Osteocyte (in vitro differentiated cells): ENCODE measurements around the gene GRM7. TPM values are rescaled to one million over a fixed set of nuclear protein-coding genes. Genes with fewer than 3 reads are reported as not detected.

Experiments used
- DNase-seq: peaks from one replicate; pipeline ENCODE4 v3.0.0; 2021; ENCODE audit warnings: mixed read lengths; ENCODE audit not compliant: unreplicated experiment; ENCODE audit errors: extremely low spot score
- H3K27ac Mint-ChIP-seq: one replicate; pipeline ENCODE4 v1.8.0; 2021; ENCODE audit warnings: mild to moderate bottlenecking, mixed read lengths; ENCODE audit not compliant: unreplicated experiment
- H3K27me3 Mint-ChIP-seq: one replicate; pipeline ENCODE4 v1.8.0; 2021; ENCODE audit warnings: mixed read lengths; ENCODE audit not compliant: unreplicated experiment
- H3K36me3 Mint-ChIP-seq: one replicate; pipeline ENCODE4 v1.8.0; 2021; ENCODE audit warnings: mixed read lengths; ENCODE audit not compliant: unreplicated experiment
- H3K4me1 Mint-ChIP-seq: one replicate; pipeline ENCODE4 v1.8.0; 2021; ENCODE audit warnings: mixed read lengths; ENCODE audit not compliant: unreplicated experiment
- H3K4me3 Mint-ChIP-seq: one replicate; pipeline ENCODE4 v1.8.0; 2021; ENCODE audit warnings: mild to moderate bottlenecking, moderate library complexity, mixed read lengths; ENCODE audit not compliant: unreplicated experiment
- H3K9me3 Mint-ChIP-seq: one replicate; pipeline ENCODE4 v1.8.0; 2021; ENCODE audit warnings: mixed read lengths; ENCODE audit not compliant: unreplicated experiment
- total RNA-seq: library from RNA; stranded (reverse); gene quantifications from 2 replicates; pipeline ENCODE4 v1.2.1, GENCODE V29; 2021
- TF ChIP-seq, protein P1 (sequence below): fragments of 200-600 bp; sonication (generic); IDR thresholded peaks from 2 replicates; pipeline ENCODE4 v1.5.0; 2021; ENCODE audit warnings: antibody characterized with exemption, mild to moderate bottlenecking, moderate library complexity

GRM7 gene
- total RNA-seq, 1 donor from 2014 or later: not detected

DNA sequence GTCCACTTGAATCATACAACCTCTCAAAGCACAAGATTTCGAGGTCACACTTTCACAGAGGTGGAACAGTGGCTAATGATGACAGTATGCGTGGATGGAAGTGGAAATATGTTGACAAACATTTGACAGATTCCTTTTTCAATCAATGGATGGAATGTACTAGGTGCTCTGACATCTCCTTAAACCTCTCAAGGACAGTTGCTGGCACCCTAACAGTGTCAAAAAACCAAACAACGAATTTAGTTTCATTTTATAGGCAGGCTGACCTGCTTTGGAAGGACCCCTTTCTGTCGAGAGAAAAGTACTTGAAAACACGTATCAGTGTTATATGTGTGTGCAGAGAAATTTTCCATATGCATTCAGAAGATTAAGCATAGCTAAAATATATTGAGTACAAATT is 861.0 kb downstream of the GRM7 start:
- Mint-ChIP-seq H3K36me3 (no peaks in the 10 kb centered on the region), H3K27me3 (no peaks in the 10 kb centered on the region), H3K4me3 (no peak overlapping the region), H3K4me1 (no peaks in the 10 kb centered on the region), H3K9me3 (peaks cover 8% of the 10 kb centered on the region), H3K27ac (no peak overlapping the region)
- no peak for DNase-seq
- TF ChIP-seq, protein P1, sequence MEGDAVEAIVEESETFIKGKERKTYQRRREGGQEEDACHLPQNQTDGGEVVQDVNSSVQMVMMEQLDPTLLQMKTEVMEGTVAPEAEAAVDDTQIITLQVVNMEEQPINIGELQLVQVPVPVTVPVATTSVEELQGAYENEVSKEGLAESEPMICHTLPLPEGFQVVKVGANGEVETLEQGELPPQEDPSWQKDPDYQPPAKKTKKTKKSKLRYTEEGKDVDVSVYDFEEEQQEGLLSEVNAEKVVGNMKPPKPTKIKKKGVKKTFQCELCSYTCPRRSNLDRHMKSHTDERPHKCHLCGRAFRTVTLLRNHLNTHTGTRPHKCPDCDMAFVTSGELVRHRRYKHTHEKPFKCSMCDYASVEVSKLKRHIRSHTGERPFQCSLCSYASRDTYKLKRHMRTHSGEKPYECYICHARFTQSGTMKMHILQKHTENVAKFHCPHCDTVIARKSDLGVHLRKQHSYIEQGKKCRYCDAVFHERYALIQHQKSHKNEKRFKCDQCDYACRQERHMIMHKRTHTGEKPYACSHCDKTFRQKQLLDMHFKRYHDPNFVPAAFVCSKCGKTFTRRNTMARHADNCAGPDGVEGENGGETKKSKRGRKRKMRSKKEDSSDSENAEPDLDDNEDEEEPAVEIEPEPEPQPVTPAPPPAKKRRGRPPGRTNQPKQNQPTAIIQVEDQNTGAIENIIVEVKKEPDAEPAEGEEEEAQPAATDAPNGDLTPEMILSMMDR: no peak

DNA sequence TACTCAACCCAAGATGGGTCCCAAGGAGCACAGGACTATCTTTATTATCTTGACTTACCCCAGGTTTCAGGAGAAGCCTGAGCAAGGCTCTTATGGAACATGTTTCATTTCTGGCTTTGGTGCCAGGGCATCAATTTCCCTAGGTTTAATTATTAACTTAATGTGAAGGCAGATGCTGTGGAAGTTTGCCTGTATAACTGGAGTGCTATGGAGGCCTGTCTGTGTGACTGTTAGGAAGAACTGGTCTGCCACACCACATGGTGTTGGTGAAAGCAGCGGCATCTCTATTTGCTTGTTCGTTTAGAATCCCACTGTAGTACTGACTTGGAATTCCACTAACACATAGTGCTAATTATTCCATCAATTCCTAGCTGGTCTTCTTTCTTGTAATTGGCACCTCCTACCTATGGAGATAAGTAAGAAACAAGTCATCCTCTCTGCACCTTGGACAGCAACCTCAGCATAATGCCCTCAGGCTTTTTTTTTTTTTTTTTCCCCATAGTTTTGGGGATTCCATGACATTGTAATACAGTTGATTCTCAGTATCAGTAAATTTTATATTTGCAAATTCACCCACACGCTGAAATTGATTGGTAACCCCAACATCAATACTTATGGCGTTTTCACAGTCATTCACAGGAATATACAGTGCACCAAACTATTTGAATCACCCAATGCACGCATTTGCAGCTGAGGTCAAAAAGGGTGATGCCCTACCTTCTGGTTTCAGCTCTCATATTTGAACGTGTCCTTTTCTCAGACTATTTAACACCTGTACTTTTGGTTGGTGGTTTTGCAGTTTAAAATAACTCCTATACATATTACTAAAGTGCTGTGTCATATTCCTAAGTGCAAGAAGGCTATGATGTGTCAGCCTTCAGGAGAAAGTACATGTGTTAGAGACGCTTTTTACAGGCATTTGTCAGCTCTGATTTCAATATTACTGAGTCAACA is 867.9 kb downstream of the GRM7 start:
- no peak for DNase-seq
- Mint-ChIP-seq H3K36me3 (no peaks in the 10 kb centered on the region), H3K27me3 (no peaks in the 10 kb centered on the region), H3K27ac (no peak overlapping the region), H3K9me3 (peaks cover 4% of the 10 kb centered on the region), H3K4me3 (no peak overlapping the region), H3K4me1 (no peaks in the 10 kb centered on the region)
- TF ChIP-seq, protein P1: no peak

DNA sequence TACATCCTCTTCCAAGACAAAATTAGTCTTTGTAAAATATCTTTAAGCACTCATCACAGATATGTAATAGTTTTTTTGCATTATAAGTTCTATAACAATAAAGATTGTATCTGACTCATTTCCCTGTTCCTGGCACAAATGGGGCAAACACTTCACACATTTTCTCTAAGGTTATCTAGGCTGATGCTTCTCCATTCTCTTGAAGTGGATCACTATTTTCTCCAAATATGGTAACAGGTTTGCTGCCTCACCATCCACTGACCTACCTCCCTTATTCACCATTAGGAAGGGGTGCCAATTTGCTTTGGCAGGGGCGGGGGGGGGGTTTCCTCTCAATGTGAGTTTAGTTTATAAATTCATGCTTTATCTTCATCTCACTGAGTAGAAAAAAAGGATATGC is 873.0 kb downstream of the GRM7 start:
- H3K9me3 Mint-ChIP-seq: no peaks in the 10 kb centered on the region
- H3K27me3 Mint-ChIP-seq: no peaks in the 10 kb centered on the region
- no peak for DNase-seq
- H3K27ac Mint-ChIP-seq: no peak overlapping the region
- TF ChIP-seq, protein P1: no peak
- no peaks in the 10 kb centered on the region for H3K36me3 Mint-ChIP-seq
- H3K4me3 Mint-ChIP-seq: no peak overlapping the region
- no peaks in the 10 kb centered on the region for H3K4me1 Mint-ChIP-seq

DNA sequence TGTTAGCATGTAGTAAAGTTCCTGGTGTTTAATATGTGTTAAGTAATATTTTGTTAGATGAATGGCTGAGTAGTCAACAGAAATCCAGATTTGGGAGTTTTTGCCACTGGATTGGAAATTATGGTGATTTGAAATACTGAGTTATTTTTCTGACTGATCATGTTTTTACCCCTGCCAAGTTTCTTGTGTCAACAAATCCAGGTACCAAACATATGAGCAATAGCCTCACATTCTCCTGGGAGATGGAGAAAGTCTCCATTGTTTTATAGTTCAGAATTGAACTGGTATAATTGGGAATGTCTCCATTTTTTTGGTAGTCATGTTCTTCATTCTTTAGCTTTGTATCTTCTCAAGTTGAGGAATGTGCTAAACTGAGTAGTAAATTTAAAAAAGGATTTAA is 873.5 kb downstream of the GRM7 start:
- Mint-ChIP-seq H3K36me3 (no peaks in the 10 kb centered on the region), H3K4me1 (no peaks in the 10 kb centered on the region), H3K27me3 (no peaks in the 10 kb centered on the region), H3K27ac (no peak overlapping the region), H3K9me3 (no peaks in the 10 kb centered on the region), H3K4me3 (no peak overlapping the region)
- DNase-seq: no peak
- TF ChIP-seq, protein P1: no peak

DNA sequence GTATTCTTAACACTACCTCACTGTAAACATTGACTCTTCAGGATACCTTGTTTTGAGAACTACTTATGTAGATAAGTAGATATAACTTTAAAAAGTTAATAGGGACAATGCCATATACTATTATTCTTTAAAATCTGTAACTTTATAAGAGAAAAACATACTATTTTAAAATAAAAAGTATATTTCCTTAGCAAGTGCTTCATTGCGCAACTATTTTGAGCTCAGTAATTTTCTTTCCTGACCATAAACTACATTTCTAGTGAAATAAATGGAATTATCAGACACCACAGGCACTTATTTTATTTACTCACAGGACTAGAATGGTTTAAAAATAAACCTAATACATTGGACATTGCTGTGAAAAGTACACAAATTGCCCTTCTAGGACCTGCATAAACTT is 876.3 kb downstream of the GRM7 start:
- Mint-ChIP-seq H3K4me1 (no peaks in the 10 kb centered on the region), H3K9me3 (no peaks in the 10 kb centered on the region), H3K27me3 (no peaks in the 10 kb centered on the region), H3K4me3 (no peak overlapping the region), H3K36me3 (no peaks in the 10 kb centered on the region), H3K27ac (no peak overlapping the region)
- DNase-seq: no peak
- TF ChIP-seq, protein P1: no peak
